Panc1 (cell line): ENCODE data around the gene GUCY1B1. TPM values are rescaled to one million over a fixed set of nuclear protein-coding genes. Genes with fewer than 3 reads are reported as not detected.

Experiments
- ATAC-seq: fragments of 200-7000 bp; cut with Tn5 transposase; 2 replicates; pipeline ENCODE4 v1.9.1; 2020; ENCODE audit warnings: mild to moderate bottlenecking, moderate library complexity
- BruUV-seq: library from RNA; stranded (reverse); fragments of 400-500 nt; replicated peaks from 2 replicates; lab custom pipeline; 2021; lab: Mats Ljungman, UMichigan
- CTCF ChIA-PET: fragments of 300-600 bp; sonication (Branson Sonifier 250); formaldehyde crosslinking; loops from one replicate; lab custom pipeline; 2022; ENCODE audit warnings: antibody characterized with exemption; lab: Charles Lee
- POLR2A ChIA-PET: fragments of 300-600 bp; sonication (Branson Sonifier 250); formaldehyde crosslinking; loops from one replicate; lab custom pipeline; 2022; ENCODE audit warnings: antibody characterized with exemption; lab: Charles Lee
- DNase-seq: peaks from one replicate; pipeline ENCODE4 v3.0.0-alpha.2; 2010; ENCODE audit warnings: low read depth, low spot score
- H3K27ac ChIP-seq: 2 replicates; pipeline ENCODE4 v1.5.1; 2011; ENCODE audit warnings: mild to moderate bottlenecking, low read length, inconsistent platforms
- H3K27me3 ChIP-seq: fragments of 200-500 bp; sonication (Bioruptor generic); 2 replicates; pipeline ENCODE4 v1.6.0; 2014; ENCODE audit warnings: low read length, inconsistent platforms; ENCODE audit not compliant: control insufficient read depth, insufficient read depth
- H3K36me3 ChIP-seq: fragments of 200-500 bp; sonication (Bioruptor generic); 2 replicates; pipeline ENCODE4 v1.5.1; 2014; ENCODE audit warnings: inconsistent platforms, mild to moderate bottlenecking, low read length, moderate library complexity; ENCODE audit not compliant: control insufficient read depth, insufficient read depth
- H3K4me1 ChIP-seq: 2 replicates; pipeline ENCODE4 v1.5.1; 2011; ENCODE audit warnings: inconsistent platforms, mild to moderate bottlenecking, low read length, moderate library complexity; ENCODE audit not compliant: control insufficient read depth, insufficient read depth
- H3K4me3 ChIP-seq, 2 experiments: 2 replicates each; pipeline ENCODE4 v1.5.1; 2011 to 2012; ENCODE audit warnings: low read depth in 2 of 2, low read length in 2 of 2, mild to moderate bottlenecking in 2 of 2, inconsistent platforms in 1 of 2, moderate library complexity in 1 of 2
- H3K9me3 ChIP-seq: fragments of 200-500 bp; sonication (Bioruptor generic); 2 replicates; pipeline ENCODE4 v1.5.1; 2014; ENCODE audit warnings: low read depth, mild to moderate bottlenecking, inconsistent platforms, low read length, moderate library complexity; ENCODE audit not compliant: control insufficient read depth, insufficient read depth
- CTCF ChIP-seq: fragments of 450-650 bp; IDR thresholded peaks from 2 replicates; pipeline ENCODE4 v1.5.1; 2017; ENCODE audit warnings: mild to moderate bottlenecking
- POLR2AphosphoS5 ChIP-seq: IDR thresholded peaks from 2 replicates; pipeline ENCODE4 v1.6.1; 2012; ENCODE audit warnings: mild to moderate bottlenecking, low read depth, low read length, moderate library complexity
- REST ChIP-seq, 2 experiments: IDR thresholded peaks; 2 replicates each; pipeline ENCODE4 v1.6.1; 2011 to 2012; ENCODE audit warnings: low read depth in 2 of 2, control low read depth in 1 of 2, low read length in 1 of 2, mild to moderate bottlenecking in 1 of 2, moderate library complexity in 1 of 2; ENCODE audit not compliant: insufficient read depth in 1 of 2
- SIN3A ChIP-seq: IDR thresholded peaks from 2 replicates; pipeline ENCODE4 v1.6.1; 2012; ENCODE audit warnings: low read depth, mild to moderate bottlenecking, low read length, moderate library complexity, borderline replicate concordance; ENCODE audit not compliant: insufficient read depth
- TCF7L2 ChIP-seq: IDR thresholded peaks from 2 replicates; pipeline ENCODE4 v1.6.1; 2011; ENCODE audit warnings: mild to moderate bottlenecking, low read depth, low read length, inconsistent platforms
- in situ Hi-C: cut with HindIII; loops from 2 replicates; pipeline ENCODE4 v1.10.0; 2016; ENCODE audit warnings: low sequenced_read_pairs, low pct_unique_long_range_greater_than_20kb
- intact Hi-C: fragments of 100-400 bp; cut with micrococcal nuclease; formaldehyde crosslinking; loops from one replicate; pipeline ENCODE4 v1.10.0; 2022; ENCODE audit not compliant: unreplicated experiment
- total RNA-seq: library from RNA; stranded (reverse); gene quantifications from one replicate; pipeline ENCODE4 v1.2.1, GENCODE V29; 2021; ENCODE audit not compliant: unreplicated experiment

The GUCY1B1 gene
- total RNA-seq, 1 experiment from 2014 or later, result 0.36 TPM

DNA sequence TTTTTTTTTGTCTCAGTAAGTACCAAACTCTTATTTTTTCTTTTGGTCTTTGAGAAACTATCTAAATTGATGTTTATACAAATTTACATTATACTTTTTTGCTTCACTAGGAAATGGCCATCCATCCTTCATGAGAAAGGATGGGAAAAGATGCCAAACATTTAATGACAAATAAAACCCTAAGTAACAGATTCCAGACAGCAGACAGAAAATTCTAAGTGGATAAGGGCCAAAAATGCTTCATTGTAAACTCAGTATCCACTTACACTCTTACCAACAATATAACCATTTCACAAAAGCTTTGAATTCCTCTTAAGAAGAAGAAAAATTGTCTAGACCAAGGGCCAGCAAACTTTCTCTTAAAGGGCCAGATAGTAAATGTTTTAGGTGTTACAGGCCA, 3.5 kb downstream of the GUCY1B1 start:
- ATAC-seq (no peak), DNase-seq (no peak)
- TF ChIP-seq CTCF, result no peak
- no peak for TF ChIP-seq REST (IDR thresholded peaks at IDR 0.05; ENCODE audit: insufficient read depth in 1 of 2, low read depth in 2 of 2, low read length in 1 of 2)
- TF ChIP-seq SIN3A, result no peak
- no peak for TF ChIP-seq TCF7L2
- no peak for TF ChIP-seq POLR2AphosphoS5
- H3K4me1 ChIP-seq, result no peaks in the 10 kb centered on the region
- CTCF ChIA-PET, result no interaction called here
- H3K27ac ChIP-seq, result no peak overlapping the region
- no peaks in the 10 kb centered on the region for H3K9me3 ChIP-seq
- H3K27me3 ChIP-seq, result no peaks in the 10 kb centered on the region
- BruUV-seq, result no TSS peak
- in situ Hi-C loops, result no loop called here
- no peaks in the 10 kb centered on the region for H3K36me3 ChIP-seq
- no peak overlapping the region for H3K4me3 ChIP-seq
- intact Hi-C loops, result no loop called here
- POLR2A ChIA-PET, result no interaction called here

GRCh38 chr4:155763551-155763950, 4.7 kb downstream of the GUCY1B1 start:
- no TSS peak for BruUV-seq
- Histone ChIP-seq H3K4me1 (no peaks in the 10 kb centered on the region), H3K9me3 (no peaks in the 10 kb centered on the region), H3K27ac (no peak overlapping the region), H3K4me3 (no peak overlapping the region), H3K27me3 (no peaks in the 10 kb centered on the region), H3K36me3 (no peaks in the 10 kb centered on the region)
- POLR2A ChIA-PET, result no interaction called here
- in situ Hi-C loops, result no loop called here
- no peak for TF ChIP-seq REST (IDR thresholded peaks at IDR 0.05; ENCODE audit: insufficient read depth in 1 of 2, low read depth in 2 of 2, low read length in 1 of 2)
- TF ChIP-seq CTCF, result no peak
- TF ChIP-seq POLR2AphosphoS5, result no peak
- no peak for TF ChIP-seq SIN3A
- TF ChIP-seq TCF7L2, result no peak
- intact Hi-C loops, result no loop called here
- DNase-seq (no peak), ATAC-seq (no peak)
- CTCF ChIA-PET, result no interaction called here
